Measurements from ENCODE around the gene SPAG7.

Gene SPAG7

GRCh38 chr17:4965311-4965986 is 2.2 kb downstream of the SPAG7 start:
- H3K36me3 ChIP-seq (ENCODE audit: control insufficient read depth in 2 of 2, insufficient read depth in 1 of 2, low read length in 2 of 2), result peaks cover 19 to 21% of the 10 kb centered on the region in 2 experiments
- peaks cover 15% of the 10 kb centered on the region for H3K4me1 ChIP-seq (ENCODE audit: control insufficient read depth, insufficient read depth, low read length)
- ChIA-PET CTCF (interaction anchor here (0.6 to 4.0 kb wide), 6 partner anchors 8 to 170 kb away, joined by 3 to 22 read pairs (median 6); partner anchors contain the start of gene CAMTA2), POLR2A (interaction anchor here (0.8 to 11.3 kb wide), 5 partner anchors 15 to 409 kb away, joined by 9 to 358 read pairs (median 27); partner anchors contain the start of genes CAMTA2, ENO3, INCA1 and KIF1C)
- peaks cover 3% of the 10 kb centered on the region; the same call in 1 of the 2 replicates for H3K9me3 ChIP-seq (ENCODE audit: control insufficient read depth, insufficient read depth, low read depth, low read length)
- H3K4me3 ChIP-seq (ENCODE audit: low read depth, low read length), result no peak overlapping the region
- H3K27ac ChIP-seq (ENCODE audit: extremely low read depth, low read depth, low read length), result no peak overlapping the region
- TF ChIP-seq ZNF558 (tag by site-specific recombination; IDR thresholded peaks at IDR 0.05) (no peak), KLF8 (tag by site-specific recombination; IDR thresholded peaks at IDR 0.05) (no peak), ZNF600 (tag by site-specific recombination; IDR thresholded peaks at IDR 0.05) (no peak), ZNF785 (tag by site-specific recombination; IDR thresholded peaks at IDR 0.05) (no peak), ZBTB48 (tag by site-specific recombination; IDR thresholded peaks at IDR 0.05) (no peak), ZNF239 (tag by site-specific recombination; IDR thresholded peaks at IDR 0.05) (no peak), MZF1 (tag by site-specific recombination; IDR thresholded peaks at IDR 0.05; ENCODE audit: borderline replicate concordance) (no peak), ZNF623 (tag by site-specific recombination; IDR thresholded peaks at IDR 0.05) (peak; percentile 41; the same call in 1 of the 2 replicates), OVOL3 (tag by site-specific recombination; IDR thresholded peaks at IDR 0.05) (no peak), KLF16 (tag by site-specific recombination; IDR thresholded peaks at IDR 0.05) (no peak), ZNF433 (tag by site-specific recombination; IDR thresholded peaks at IDR 0.05; ENCODE audit: low read depth) (0 out of 2 replicates have a peak, but pooled peaks have one; percentile 16), ZNF19 (tag by site-specific recombination; IDR thresholded peaks at IDR 0.05; ENCODE audit: low read depth) (no peak), ZNF610 (tag by site-specific recombination; IDR thresholded peaks at IDR 0.05; ENCODE audit: borderline replicate concordance) (no peak), GLI2 (tag by site-specific recombination; IDR thresholded peaks at IDR 0.05; ENCODE audit: borderline replicate concordance, low read depth) (no peak), SCRT1 (tag by site-specific recombination; IDR thresholded peaks at IDR 0.05; ENCODE audit: borderline replicate concordance) (no peak), ZNF394 (tag by site-specific recombination; IDR thresholded peaks at IDR 0.05; ENCODE audit: borderline replicate concordance) (peak; percentile 74; the same call in 1 of the 2 replicates), ZNF518A (tag by site-specific recombination; conservative IDR thresholded peaks at IDR 0.05; ENCODE audit: low read depth) (peak; percentile 55; the same call in 1 of the 2 replicates), ZNF624 (tag by site-specific recombination; IDR thresholded peaks at IDR 0.05) (no peak), TCF7L2 (IDR thresholded peaks at IDR 0.05; ENCODE audit: borderline replicate concordance, low read depth, low read length) (no peak), PATZ1 (tag by site-specific recombination; IDR thresholded peaks at IDR 0.05) (no peak), ZNF18 (tag by site-specific recombination; IDR thresholded peaks at IDR 0.05) (no peak), ZNF561 (tag by site-specific recombination; IDR thresholded peaks at IDR 0.05; ENCODE audit: borderline replicate concordance) (no peak), ZBTB11 (tag by site-specific recombination; conservative IDR thresholded peaks at IDR 0.05; ENCODE audit: low read depth) (0 out of 2 replicates have a peak, but pooled peaks have one; percentile 31), SETDB1 (IDR thresholded peaks at IDR 0.05; ENCODE audit: insufficient read length, low read length) (no peak)
